Hematopoietic multipotent progenitor cell treated with erythropoietin and hydrocortisone succinate and interleukin-3 and kit ligand, for 15 days (in vitro differentiated cells): Measurements from ENCODE around the gene SLC38A9.

Source experiments
- DNase-seq: peaks from one replicate; pipeline ENCODE4 v3.0.0-alpha.2; 2015; ENCODE audit warnings: low spot score

Gene SLC38A9

GRCh38 chr5:55578771-55579170 lies 133.4 kb downstream of the SLC38A9 start:
- no peak for DNase-seq

- no peak for DNase-seq
Measured at GRCh38 chr5:55577353-55578060, 134.6 kb downstream of the SLC38A9 start.

- no peak for DNase-seq
Measured at GRCh38 chr5:55576661-55577060, 135.5 kb downstream of the SLC38A9 start.
